T-cell (primary cell): ENCODE results near the gene MTCH2. TPM values are rescaled to one million over a fixed set of nuclear protein-coding genes. Genes with fewer than 3 reads are reported as not detected.

Source experiments
- ATAC-seq, 4 experiments: fragments of 200-7000 bp in 3 of 4; fragments of 150-1000 bp in 1 of 4; cut with Tn5 transposase; replicated peaks in 1 of 4; 1 replicate in 3 of 4; 2 replicates in 1 of 4; pipeline ENCODE4 v1.10.0; 2021; ENCODE audit warnings: moderate library complexity in 3 of 4, mild to moderate bottlenecking in 2 of 4, moderate number of reproducible peaks in 1 of 4
- CTCF ChIA-PET, 2 donors: fragments of 300-600 bp; sonication (Branson Sonifier 250); formaldehyde crosslinking; loops; one replicate each; lab custom pipeline; 2022; ENCODE audit warnings: antibody characterized with exemption in 2 of 2; lab: Charles Lee
- POLR2A ChIA-PET, 2 donors: fragments of 300-600 bp; sonication (Branson Sonifier 250); formaldehyde crosslinking; loops; one replicate each; lab custom pipeline; 2022; ENCODE audit warnings: antibody characterized with exemption in 2 of 2; lab: Charles Lee
- DNase-seq, 35 experiments: peaks; one replicate each; pipeline versions ENCODE4 v3.0.0 to v3.0.0-alpha.2; 2013 to 2023
- H3K27ac ChIP-seq: one replicate; pipeline ENCODE4 v1.5.1; 2013; ENCODE audit warnings: low read length
- H3K27me3 ChIP-seq, 2 experiments: replicated peaks in 1 of 2; 1 replicate in 1 of 2; 2 replicates in 1 of 2; pipeline versions ENCODE4 v1.6.1 to v1.7.0; 2013; ENCODE audit warnings: low read length in 1 of 2, mixed read lengths in 1 of 2; ENCODE audit not compliant: control insufficient read depth in 2 of 2, insufficient read depth in 2 of 2; ENCODE audit errors: extremely low read depth in 1 of 2
- H3K36me3 ChIP-seq, 2 donors: 1 replicate in 1 of 2; 2 replicates in 1 of 2; pipeline versions ENCODE4 v1.6.1 to v1.7.0; 2013; ENCODE audit warnings: low read length in 1 of 2; ENCODE audit not compliant: control insufficient read depth in 2 of 2, insufficient read depth in 1 of 2; ENCODE audit errors: extremely low read depth in 1 of 2
- H3K4me1 ChIP-seq, 2 experiments: 1 replicate in 1 of 2; 2 replicates in 1 of 2; pipeline versions ENCODE4 v1.6.1 to v1.7.0; 2013; ENCODE audit warnings: low read length in 2 of 2, mixed read lengths in 1 of 2; ENCODE audit not compliant: insufficient read depth in 2 of 2, control insufficient read depth in 1 of 2; ENCODE audit errors: extremely low read depth in 1 of 2
- H3K4me3 ChIP-seq, 2 donors: 1 replicate in 1 of 2; 2 replicates in 1 of 2; pipeline versions ENCODE4 v1.5.1 to v1.7.0; 2013; ENCODE audit warnings: mild to moderate bottlenecking in 2 of 2, low read length in 1 of 2, moderate library complexity in 1 of 2; ENCODE audit not compliant: control insufficient read depth in 1 of 2; ENCODE audit errors: extremely low read depth in 1 of 2
- H3K9me3 ChIP-seq: 2 replicates; pipeline ENCODE4 v1.7.0; 2013
- H3K27ac Mint-ChIP-seq, 2 donors: one replicate each; pipeline ENCODE4 v1.8.0; 2020 to 2021; ENCODE audit warnings: mild to moderate bottlenecking in 2 of 2, mixed read lengths in 2 of 2
- H3K27me3 Mint-ChIP-seq, 2 donors: one replicate each; pipeline ENCODE4 v1.8.0; 2021 to 2022; ENCODE audit warnings: mixed read lengths in 2 of 2
- H3K36me3 Mint-ChIP-seq: one replicate; pipeline ENCODE4 v1.8.0; 2021; ENCODE audit warnings: mixed read lengths
- H3K4me1 Mint-ChIP-seq, 3 donors: one replicate each; pipeline ENCODE4 v1.8.0; 2020 to 2022; ENCODE audit warnings: mixed read lengths in 3 of 3, mild to moderate bottlenecking in 1 of 3
- H3K4me3 Mint-ChIP-seq, 3 donors: one replicate each; pipeline ENCODE4 v1.8.0; 2020 to 2022; ENCODE audit warnings: mild to moderate bottlenecking in 3 of 3, mixed read lengths in 3 of 3, moderate library complexity in 3 of 3
- H3K9me3 Mint-ChIP-seq, 3 donors: one replicate each; pipeline ENCODE4 v1.8.0; 2020 to 2022; ENCODE audit warnings: mixed read lengths in 3 of 3
- WGBS: methylation state at CpG from one replicate; pipeline ENCODE4 v1.1.5; 2013; ENCODE audit warnings: missing lambda C conversion rate; ENCODE audit not compliant: insufficient coverage; 5-methylcytosine and 5-hydroxymethylcytosine counted together
- total RNA-seq, 35 experiments: library from RNA in 6 of 35; stranded (reverse) in 6 of 35; fragments of 120-200 nt in 1 of 35; gene quantifications; one replicate each; pipeline versions ENCODE4 v1.2.1 to v1.2.4 and lab custom pipeline; 2013 to 2026

The MTCH2 gene
- total RNA-seq, 5 donors from 2014 or later (not counting 1 experiment from before 2014, with no cell fraction given) = 20.4 to 32.1 (median 26.7) TPM

- DNase-seq = no peak
- no peak overlapping the region for H3K27ac Mint-ChIP-seq
These were observed 50.1 kb downstream of the MTCH2 start for GRCh38 chr11:47592251-47592650.

DNA sequence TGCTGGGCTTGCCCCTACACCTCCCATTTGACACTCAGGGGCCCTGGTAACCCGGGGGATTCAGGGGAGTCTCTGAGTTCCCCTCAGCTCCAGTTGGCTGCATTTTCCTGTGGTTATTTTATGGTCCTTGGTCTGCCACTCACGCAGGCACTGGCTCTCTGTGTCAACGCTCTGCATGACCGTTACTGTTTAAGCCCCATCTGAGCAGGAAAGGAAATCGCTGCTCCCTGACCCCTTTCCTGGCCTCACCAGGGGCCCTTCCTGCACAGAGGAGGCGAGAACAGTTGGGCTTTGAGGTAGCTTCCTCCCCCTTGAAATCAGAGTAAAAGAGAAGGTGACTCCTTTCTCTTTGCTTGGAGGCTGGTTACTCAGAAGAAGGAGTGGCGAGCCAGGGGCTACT is 50.6 kb downstream of the MTCH2 start:
- no peaks in the 10 kb centered on the region for H3K36me3 Mint-ChIP-seq
- CTCF ChIA-PET = no interaction called here
- H3K9me3 Mint-ChIP-seq = no peaks in the 10 kb centered on the region
- Histone ChIP-seq H3K36me3 (no peaks in the 10 kb centered on the region), H3K9me3 (no peaks in the 10 kb centered on the region), H3K4me3 (no peak overlapping the region), H3K27ac (no peak overlapping the region), H3K27me3 (peaks cover 0 to 41% of the 10 kb centered on the region in 2 experiments), H3K4me1 (peaks cover 0 to 15% of the 10 kb centered on the region in 2 experiments)
- DNase-seq (no peak), ATAC-seq (no peak)
- H3K27me3 Mint-ChIP-seq = peaks cover 23 to 34% of the 10 kb centered on the region in 2 donors
- peaks cover 0 to 10% (median 5%) of the 10 kb centered on the region in 3 donors for H3K4me1 Mint-ChIP-seq
- POLR2A ChIA-PET = no interaction called here
- H3K4me3 Mint-ChIP-seq = no peak overlapping the region
- WGBS = 16% methylated on average over 6 of the region's 7 CpGs
- H3K27ac Mint-ChIP-seq = no peak overlapping the region

More at GRCh38 chr11:47592251-47592650, 50.1 kb downstream of the MTCH2 start:
- H3K36me3 Mint-ChIP-seq = no peaks in the 10 kb centered on the region
- Histone ChIP-seq H3K27me3 (peaks cover 0 to 41% of the 10 kb centered on the region in 2 experiments), H3K4me1 (peaks cover 0 to 15% of the 10 kb centered on the region in 2 experiments), H3K9me3 (no peaks in the 10 kb centered on the region), H3K4me3 (no peak overlapping the region), H3K27ac (no peak overlapping the region), H3K36me3 (no peaks in the 10 kb centered on the region)
- no peaks in the 10 kb centered on the region for H3K9me3 Mint-ChIP-seq
- POLR2A ChIA-PET = no interaction called here
- 56% methylated on average over 4 of the region's 4 CpGs for WGBS
- H3K27me3 Mint-ChIP-seq = peaks cover 23 to 34% of the 10 kb centered on the region in 2 donors
- CTCF ChIA-PET = no interaction called here
- H3K4me3 Mint-ChIP-seq = no peak overlapping the region
- peaks cover 0 to 10% (median 5%) of the 10 kb centered on the region in 3 donors for H3K4me1 Mint-ChIP-seq
- no peak for ATAC-seq

GRCh38 chr11:47589977-47590861 is 52.1 kb downstream of the MTCH2 start:
- peaks cover 0 to under 1% of the 10 kb centered on the region in 2 donors for H3K36me3 ChIP-seq
- no peaks in the 10 kb centered on the region for H3K36me3 Mint-ChIP-seq
- peaks cover 0 to 10% (median 5%) of the 10 kb centered on the region in 3 donors for H3K4me1 Mint-ChIP-seq
- no peak for DNase-seq
- H3K4me3 Mint-ChIP-seq = no peak overlapping the region
- CTCF ChIA-PET = no interaction called here
- peaks cover 0 to 15% of the 10 kb centered on the region in 2 experiments for H3K4me1 ChIP-seq
- no peaks in the 10 kb centered on the region for H3K9me3 ChIP-seq
- H3K27me3 Mint-ChIP-seq = peaks cover 16 to 27% of the 10 kb centered on the region in 2 donors
- POLR2A ChIA-PET = no interaction called here
- 97% methylated on average over 119 of the region's 122 CpGs for WGBS
- ATAC-seq = no peak
- H3K9me3 Mint-ChIP-seq = no peaks in the 10 kb centered on the region
- no peak overlapping the region for H3K27ac Mint-ChIP-seq
- peaks cover 0 to 34% of the 10 kb centered on the region in 2 experiments for H3K27me3 ChIP-seq
- H3K27ac ChIP-seq = no peak overlapping the region
- H3K4me3 ChIP-seq = no peak overlapping the region

- peaks cover 0 to 10% (median 5%) of the 10 kb centered on the region in 3 donors for H3K4me1 Mint-ChIP-seq
- H3K36me3 ChIP-seq = peaks cover 4 to 5% of the 10 kb centered on the region in 2 donors
- H3K27me3 ChIP-seq = peaks cover 0 to 27% of the 10 kb centered on the region in 2 experiments
- no peak overlapping the region for H3K27ac Mint-ChIP-seq
- peaks cover 13 to 20% of the 10 kb centered on the region in 2 donors for H3K27me3 Mint-ChIP-seq
- no peak for DNase-seq
- no peak overlapping the region for H3K4me3 ChIP-seq
- POLR2A ChIA-PET = no interaction called here
- H3K9me3 Mint-ChIP-seq = no peaks in the 10 kb centered on the region
- no peak overlapping the region for H3K27ac ChIP-seq
- ATAC-seq = no peak
- peaks cover 0 to 15% of the 10 kb centered on the region in 2 experiments for H3K4me1 ChIP-seq
- no peaks in the 10 kb centered on the region for H3K36me3 Mint-ChIP-seq
- WGBS = 98% methylated on average over 49 of the region's 51 CpGs
- no peak overlapping the region for H3K4me3 Mint-ChIP-seq
- H3K9me3 ChIP-seq = no peaks in the 10 kb centered on the region
- CTCF ChIA-PET = no interaction called here
These were observed 52.8 kb downstream of the MTCH2 start for GRCh38 chr11:47589584-47589976.

- ATAC-seq (no peak), DNase-seq (no peak)
- ChIA-PET POLR2A (interaction anchor here in 1 of 2 donors (0.5 kb wide), 1 partner anchor 10 kb away, joined by 10 read pairs; the partner anchor contains the start of genes KBTBD4 and NDUFS3), CTCF (no interaction called here)
- Histone ChIP-seq H3K27ac (no peak overlapping the region), H3K36me3 (peaks cover 6 to 9% of the 10 kb centered on the region in 2 donors), H3K4me1 (peaks cover 0 to 11% of the 10 kb centered on the region in 2 experiments), H3K27me3 (peaks cover 0 to 23% of the 10 kb centered on the region in 2 experiments), H3K4me3 (no peak overlapping the region), H3K9me3 (no peaks in the 10 kb centered on the region)
- Mint-ChIP-seq H3K27ac (no peak overlapping the region), H3K27me3 (peaks cover 10 to 17% of the 10 kb centered on the region in 2 donors), H3K4me3 (no peak overlapping the region), H3K4me1 (peaks cover 0 to 10% (median 3%) of the 10 kb centered on the region in 3 donors), H3K36me3 (peaks cover 4% of the 10 kb centered on the region), H3K9me3 (no peaks in the 10 kb centered on the region)
- 98% methylated on average over 7 of the region's 11 CpGs for WGBS
These were observed 53.2 kb downstream of the MTCH2 start for GRCh38 chr11:47589118-47589517.

DNA sequence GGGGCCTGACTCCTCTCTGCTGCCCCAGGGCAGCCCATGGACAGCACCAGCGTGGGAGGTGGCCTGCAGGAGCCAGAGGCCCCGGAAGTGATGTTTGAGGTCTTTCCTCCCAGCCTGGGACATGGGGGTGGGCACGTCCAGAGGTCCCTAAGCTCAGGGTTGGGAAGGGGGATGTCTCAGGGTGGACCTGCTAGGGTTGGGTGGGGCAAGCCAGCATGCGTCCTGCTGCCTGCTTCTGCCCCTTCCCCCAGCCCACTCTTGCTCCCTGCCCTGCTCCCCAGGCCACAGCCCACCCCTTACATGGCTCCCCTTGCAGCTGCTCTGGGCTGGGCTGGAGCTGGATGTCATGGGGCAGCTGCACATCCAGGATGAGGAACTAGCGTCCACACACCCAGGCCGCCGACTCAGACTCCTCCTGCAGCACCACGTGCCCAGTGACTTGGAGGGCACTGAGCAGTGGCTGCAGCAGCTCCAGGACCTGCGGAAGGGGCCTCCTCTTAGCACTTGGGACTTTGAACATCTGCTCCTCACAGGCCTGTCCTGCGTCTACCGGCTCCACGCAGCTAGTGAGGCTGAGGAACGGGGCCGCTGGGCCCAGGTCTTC is 54.5 kb downstream of the MTCH2 start:
- CTCF ChIA-PET = interaction anchor here in 1 of 2 donors (0.5 kb wide), 1 partner anchor 134 kb away, joined by 4 read pairs; no protein-coding TSS in a partner anchor
- H3K4me3 ChIP-seq = no peak overlapping the region
- peaks cover 0 to 4% of the 10 kb centered on the region in 2 experiments for H3K4me1 ChIP-seq
- H3K27ac Mint-ChIP-seq = no peak overlapping the region
- H3K27me3 Mint-ChIP-seq = peaks cover 0 to 7% of the 10 kb centered on the region in 2 donors
- peak in 1 of 4 experiments; percentile 23 for ATAC-seq
- H3K27me3 ChIP-seq = peaks cover 0 to 12% of the 10 kb centered on the region in 2 experiments
- no peak overlapping the region for H3K27ac ChIP-seq
- no peak overlapping the region for H3K4me3 Mint-ChIP-seq
- peaks cover 17 to 22% of the 10 kb centered on the region in 2 donors for H3K36me3 ChIP-seq
- H3K9me3 Mint-ChIP-seq = no peaks in the 10 kb centered on the region
- POLR2A ChIA-PET = no interaction called here
- H3K4me1 Mint-ChIP-seq = peaks cover 0 to 2% (median 0%) of the 10 kb centered on the region in 3 donors
- H3K36me3 Mint-ChIP-seq = peaks cover 15% of the 10 kb centered on the region
- H3K9me3 ChIP-seq = no peaks in the 10 kb centered on the region
- peak in 1 of 35 experiments; percentile 24 for DNase-seq
- WGBS = 60% methylated on average over 11 of the region's 14 CpGs
